Daoy (cell line): Measurements from ENCODE around the gene GPC5. TPM values are rescaled to one million over a fixed set of nuclear protein-coding genes. Genes with fewer than 3 reads are reported as not detected.

Experiments used
- DNase-seq: peaks from one replicate; pipeline ENCODE4 v3.0.0-alpha.2; 2015; ENCODE audit warnings: low read depth
- total RNA-seq: library from RNA; depleted of rRNA; stranded (reverse); fragments of >200 nt; shearing (Covaris generic); gene quantifications from 2 replicates; pipeline ENCODE4 v1.2.3, GENCODE V29; 2014

The GPC5 gene
- total RNA-seq, 1 experiment from 2014 or later, result 0.06 TPM

DNA sequence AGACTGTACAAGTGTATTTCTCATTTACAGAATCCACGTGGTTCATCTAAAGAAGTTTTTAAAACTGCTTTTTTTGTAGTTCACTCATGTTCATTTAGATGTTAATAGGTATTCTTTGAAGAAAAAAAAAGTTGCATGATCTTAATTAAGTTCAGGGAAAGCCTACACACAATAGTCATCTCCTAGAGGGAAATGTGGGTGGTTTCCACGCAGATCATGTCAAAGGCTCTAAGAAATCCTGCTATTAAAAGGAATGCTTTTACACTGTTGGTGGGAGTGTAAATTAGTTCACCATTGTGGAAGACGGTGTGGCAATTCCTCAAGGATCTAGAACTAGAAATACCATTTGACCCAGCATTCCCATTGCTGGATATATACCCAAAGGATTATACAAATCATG, 312.3 kb downstream of the GPC5 start:
- DNase-seq, result no peak

DNA sequence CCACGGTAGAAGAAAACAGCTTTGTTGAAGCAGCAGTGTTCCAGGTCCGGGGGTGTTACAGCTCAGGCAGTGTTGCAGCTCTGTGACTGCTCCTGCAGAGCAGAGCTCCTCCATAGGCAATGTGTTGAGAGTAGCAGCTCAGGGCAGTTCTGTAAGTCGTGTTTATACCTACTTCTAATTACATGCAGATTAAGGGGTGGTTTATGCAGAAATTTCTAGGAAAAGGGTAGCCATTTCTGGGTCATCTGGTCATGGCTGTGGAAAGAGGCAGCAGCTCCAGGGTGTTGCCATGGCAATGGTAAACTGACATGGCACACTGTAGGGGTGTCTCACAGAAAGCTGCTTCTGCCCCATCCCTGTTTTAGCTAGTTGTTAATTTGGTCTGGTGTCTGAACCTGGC, 316.4 kb downstream of the GPC5 start:
- no peak for DNase-seq

DNA sequence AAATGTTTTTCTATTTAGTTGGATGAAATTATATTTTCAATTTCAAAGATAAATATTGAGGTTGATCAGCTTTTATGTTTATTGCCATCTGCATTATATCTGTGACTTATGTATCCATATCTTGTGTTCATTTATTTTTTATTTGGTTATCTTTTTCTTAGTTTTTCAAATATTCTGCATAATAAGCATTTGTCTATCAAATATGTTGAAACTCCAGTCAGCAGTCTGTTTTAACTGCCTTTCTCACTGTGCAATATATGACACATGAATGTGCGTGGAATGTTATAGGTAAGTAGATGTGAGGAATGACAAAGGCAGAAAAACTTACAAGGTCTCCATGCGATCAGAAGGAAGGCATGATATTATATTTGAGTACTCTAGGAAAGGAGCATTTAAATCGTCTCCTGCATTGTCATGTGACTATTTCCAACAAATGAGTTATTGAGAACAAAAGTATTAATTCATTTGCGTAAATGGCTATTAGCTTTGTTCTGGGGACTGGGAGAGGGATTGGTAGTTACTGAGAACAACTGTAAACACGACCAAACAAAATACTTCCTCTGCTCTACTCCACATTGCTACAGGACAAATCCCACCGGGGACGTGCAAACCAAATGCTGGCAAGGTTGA, 318.1 kb downstream of the GPC5 start:
- DNase-seq, result no peak

DNA sequence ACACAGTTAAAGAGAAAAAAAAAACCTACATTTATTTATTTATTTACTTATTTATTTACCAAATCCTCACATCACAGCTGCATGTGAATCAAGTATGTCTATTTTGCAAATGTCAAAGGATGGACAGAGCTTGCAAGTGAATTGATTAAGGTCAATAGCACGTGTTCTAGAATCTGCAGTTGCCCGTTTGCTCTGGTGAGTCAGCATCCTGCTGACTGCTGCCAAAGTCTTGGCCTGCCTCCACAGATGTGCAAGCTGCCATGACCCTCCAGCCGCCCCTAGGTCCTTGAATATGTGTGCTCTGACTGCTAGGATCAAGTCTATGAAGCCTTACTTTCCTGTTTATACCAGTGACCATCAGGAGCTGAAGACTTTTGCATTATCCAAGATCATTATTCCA, 320.6 kb downstream of the GPC5 start:
- no peak for DNase-seq

DNA sequence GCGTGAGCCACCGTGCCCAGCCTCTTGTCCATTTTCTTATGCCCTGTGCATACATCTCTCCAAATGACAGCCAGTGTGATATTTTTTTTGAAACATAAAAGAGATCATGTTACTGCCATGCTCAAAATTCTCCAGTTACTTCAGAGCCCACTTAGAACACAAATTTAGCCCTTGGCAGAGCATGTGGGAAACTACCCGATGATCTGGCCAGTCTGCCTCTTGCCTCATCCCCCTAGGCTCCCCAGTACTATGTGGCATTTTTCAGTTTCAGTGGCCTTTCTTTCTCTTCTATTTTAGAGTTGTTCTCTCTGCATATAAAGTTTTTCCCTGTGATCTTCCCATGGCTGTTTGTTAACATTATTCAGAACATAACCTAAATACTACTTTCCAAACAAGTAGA, 323.0 kb downstream of the GPC5 start:
- DNase-seq, result no peak

DNA sequence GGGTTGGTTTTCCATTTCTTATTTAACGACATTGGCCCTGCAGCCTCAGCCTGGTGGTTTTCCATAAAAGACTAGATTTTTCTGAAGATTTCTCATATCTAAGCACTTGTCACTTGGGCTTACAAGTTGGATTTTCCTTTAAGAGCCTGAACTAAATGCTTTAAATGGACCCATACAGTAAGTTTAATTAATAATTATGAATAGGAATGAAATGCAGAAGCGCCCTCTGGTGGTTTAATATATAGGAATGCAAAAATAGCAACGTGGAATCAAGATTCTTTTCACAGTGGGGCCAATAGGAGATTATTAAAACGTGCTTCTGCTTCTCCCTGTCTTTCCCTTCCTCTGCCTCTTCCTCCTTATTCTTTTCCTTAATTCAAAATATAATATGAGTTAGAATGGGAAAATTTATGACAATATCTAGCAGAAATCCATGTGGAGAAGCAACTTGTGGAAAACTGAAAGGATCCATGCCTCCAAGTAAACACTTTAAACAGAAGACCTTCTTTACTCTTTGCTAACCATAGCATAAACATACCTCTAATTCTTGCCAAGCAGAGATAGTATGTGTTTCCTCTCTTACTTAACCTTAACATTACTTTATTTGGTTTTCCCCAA, 324.0 kb downstream of the GPC5 start:
- no peak for DNase-seq

DNA sequence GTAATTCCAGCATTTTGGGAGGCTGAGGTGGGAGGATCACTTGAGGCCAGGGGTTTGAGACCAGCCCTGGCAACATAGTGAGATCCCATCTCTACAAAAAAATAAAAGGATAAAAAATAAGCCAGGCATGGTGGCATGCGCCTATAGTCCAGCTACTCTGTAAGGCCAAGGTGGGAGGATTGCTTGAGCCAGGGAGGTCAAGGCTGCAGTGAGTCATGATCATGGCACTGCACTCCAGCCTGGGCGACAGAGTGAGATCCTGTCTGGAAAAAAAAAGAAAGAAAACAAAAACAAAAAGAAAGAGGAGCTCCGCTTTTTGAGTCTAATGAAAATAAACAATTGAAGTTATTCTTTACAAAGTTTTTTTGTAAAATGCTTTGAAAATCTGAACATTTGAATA, 326.2 kb downstream of the GPC5 start:
- DNase-seq, result no peak

DNA sequence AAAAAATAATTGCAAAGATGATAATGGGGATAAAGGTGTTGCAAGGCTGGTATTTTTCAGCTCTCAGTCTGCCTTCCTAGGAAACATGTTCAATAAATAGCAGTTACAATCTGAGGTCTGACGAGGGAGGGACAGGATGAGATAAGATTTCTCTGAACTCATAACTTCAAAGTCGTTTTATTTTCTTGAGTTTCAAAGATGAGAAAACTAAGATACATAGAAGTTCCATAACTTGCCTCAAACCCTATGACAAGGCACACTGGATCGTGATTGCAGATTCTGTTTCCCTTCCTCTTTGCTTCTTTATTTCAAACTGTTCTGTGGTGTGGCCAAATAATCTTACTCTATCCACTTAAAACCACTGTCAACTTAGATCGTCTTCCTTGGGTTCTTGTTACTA, 327.2 kb downstream of the GPC5 start:
- no peak for DNase-seq

DNA sequence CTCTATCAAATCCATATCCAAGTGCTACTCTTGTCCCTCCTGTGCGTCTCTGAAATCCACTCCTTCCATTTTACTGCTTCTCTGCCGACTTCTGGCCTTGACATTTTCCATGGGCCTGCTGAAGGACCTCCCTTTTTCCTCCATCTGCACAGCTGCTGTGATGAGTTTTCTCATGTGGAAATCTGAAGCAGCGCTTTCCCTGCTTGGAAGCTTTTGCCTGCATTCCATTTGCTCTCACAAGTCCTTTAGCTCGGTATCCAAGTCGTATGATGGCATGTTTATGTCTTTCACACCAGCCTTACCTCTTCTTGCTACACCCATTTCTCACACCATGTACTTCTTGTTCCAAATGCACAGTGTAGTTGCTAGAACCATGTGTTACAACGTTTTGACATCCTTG, 328.2 kb downstream of the GPC5 start:
- no peak for DNase-seq

DNA sequence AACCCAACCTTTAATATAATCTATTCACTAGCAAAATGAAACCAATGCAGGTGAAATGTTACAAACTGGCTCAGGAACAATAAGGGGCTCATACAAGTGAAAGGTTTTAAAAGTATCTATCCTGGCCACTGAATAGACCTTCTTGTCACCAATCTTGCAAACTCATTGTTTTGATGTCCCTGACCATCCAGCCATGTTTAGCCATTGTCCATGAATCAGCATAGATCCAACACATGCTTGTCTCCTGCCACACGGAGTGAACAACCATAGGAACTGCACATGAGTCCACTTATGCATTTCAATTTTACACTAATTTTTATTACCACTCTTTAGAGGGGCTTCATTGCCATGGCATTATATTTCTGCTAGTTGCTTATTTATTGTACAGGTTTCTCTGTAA, 331.4 kb downstream of the GPC5 start:
- no peak for DNase-seq

DNA sequence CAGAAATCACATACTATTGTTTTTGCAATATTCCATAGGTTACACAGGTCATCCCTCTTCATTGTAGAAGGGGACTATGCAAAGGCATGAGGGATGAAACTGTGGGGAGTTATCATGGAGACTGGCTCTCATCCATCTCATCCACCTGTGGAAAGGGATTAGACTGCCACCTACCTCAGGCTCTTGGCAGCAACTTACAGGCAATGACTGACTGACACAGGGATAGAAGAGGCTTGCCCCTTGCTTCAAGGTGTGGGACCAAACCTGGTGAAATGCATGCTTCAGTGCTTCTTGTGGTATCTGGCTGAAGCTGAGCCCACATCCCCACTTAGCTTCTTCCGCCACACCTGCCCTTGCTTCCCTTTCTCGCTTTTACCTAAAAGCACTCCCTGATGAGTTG, 341.3 kb downstream of the GPC5 start:
- no peak for DNase-seq

DNA sequence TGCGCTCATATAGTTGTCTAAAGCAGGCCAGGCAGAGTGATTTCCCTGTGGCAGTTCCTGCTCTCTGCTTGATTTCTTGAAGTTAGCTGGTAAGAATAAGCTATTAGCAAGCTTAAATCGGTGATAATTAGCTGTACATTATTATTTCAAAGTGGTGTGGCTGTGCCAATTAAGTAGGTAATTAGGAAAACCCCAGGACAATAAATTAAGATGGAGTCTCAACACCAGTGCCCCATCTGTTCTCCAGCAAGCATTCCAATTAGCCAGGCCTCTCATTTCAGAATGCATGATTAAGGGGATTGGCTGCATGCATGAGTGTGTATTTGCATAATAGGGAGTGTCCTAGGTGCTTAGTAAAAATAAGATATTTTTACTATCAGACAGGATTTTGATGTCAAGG, 342.3 kb downstream of the GPC5 start:
- no peak for DNase-seq

DNA sequence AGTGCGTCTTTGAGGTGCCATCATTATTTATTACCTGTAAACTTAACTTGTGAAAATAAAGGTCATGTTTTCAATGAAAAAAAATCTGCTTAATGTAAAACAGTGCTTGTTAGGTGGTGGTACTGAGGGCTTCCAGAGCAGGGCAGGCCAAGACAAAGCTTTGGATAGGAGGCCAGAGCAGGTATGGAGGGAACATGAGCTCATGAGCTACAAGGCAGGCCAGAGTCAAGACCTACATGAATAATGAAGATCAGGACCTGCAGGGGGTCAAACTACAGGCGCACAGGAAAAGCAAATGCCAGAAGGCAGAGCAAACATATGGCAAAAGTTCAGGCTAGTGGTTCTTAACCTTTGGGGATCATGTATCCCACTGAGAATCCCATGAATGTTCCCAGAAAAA, 343.5 kb downstream of the GPC5 start:
- no peak for DNase-seq

DNA sequence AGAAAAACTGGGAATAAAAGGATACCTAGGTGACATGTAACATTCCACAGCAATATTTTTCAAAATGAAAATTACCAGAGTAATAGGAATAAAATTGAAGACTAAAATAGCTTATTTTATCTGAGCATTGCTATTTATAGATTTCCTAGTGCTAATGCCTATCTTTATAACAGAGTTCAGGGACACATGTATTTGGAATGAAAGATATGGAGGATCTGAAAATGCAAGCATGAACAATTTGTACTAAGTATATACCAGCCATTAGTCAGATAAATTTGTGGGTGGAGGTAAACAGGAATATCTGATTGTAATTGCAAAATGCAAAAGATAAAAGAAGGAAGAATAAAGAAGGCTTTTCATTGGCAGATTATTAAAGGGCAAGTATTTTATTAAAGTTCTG, 345.9 kb downstream of the GPC5 start:
- DNase-seq, result no peak

DNA sequence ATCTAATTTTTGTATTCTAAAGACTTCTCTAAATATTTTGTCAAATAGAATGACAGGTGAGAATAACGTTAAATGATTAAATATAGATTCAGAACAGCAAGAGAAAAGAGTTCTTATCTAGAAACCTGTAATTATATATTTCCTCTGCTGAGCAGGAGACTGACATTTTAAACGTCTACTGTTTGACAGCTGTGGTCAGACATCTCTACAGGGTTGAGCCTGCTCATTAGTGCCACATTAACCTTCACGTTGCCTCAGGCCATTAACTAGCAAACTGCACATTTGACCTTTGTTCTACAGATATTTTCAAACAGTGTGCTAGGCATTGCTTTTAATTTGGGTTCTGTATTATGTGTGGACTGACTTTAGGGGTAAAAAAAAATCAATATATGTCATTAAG, 347.5 kb downstream of the GPC5 start:
- no peak for DNase-seq

DNA sequence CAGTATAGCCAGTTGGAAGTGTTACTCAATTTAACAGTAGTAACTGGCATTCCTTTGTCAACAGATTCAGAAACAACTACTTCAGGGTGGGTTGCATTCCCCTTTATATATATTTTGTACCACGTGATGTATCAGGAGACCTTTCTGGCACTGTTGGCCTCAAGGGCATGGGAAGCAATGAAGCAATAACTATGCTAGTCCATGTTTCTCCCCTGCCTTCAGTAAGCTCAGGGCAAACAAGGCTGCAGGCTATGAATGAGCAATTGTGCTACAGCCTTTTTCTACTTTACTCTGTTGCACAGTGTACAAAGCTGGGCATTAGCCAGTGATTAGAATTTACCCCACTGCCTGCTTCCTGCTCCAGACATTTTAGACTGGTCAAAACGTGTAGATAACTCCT, 348.8 kb downstream of the GPC5 start:
- DNase-seq, result no peak

DNA sequence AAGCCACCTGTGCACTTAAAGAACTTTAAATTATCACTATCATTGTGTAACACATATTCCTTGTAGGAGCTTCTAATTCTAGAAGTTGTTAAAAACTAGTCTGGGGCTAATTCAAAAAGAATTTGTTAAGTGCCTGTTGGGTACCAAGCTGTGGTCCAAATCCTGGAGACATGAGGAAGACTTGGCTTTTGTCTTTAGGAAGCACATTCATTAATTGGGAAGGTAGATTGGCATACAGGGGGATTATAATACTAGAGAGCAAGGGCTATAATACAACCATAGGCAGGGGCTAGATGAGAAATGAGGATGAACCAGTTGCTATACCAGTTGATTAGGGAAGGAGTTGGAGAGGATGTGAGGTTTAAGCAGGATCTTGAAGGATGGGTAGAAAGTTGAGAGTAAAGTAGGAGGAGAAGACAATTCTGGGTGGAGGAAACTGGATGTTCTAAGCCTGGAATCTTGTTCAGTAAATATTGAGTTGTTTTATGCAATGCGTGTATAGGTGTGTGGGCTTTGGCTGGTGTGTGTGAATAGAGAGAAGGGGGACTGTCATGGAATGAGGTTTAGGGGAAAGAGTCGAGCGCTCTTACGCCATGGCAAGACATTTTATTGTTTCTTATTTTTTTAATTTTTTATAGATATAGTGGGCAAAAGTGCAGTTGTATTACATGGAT, 350.1 kb downstream of the GPC5 start:
- DNase-seq, result no peak

DNA sequence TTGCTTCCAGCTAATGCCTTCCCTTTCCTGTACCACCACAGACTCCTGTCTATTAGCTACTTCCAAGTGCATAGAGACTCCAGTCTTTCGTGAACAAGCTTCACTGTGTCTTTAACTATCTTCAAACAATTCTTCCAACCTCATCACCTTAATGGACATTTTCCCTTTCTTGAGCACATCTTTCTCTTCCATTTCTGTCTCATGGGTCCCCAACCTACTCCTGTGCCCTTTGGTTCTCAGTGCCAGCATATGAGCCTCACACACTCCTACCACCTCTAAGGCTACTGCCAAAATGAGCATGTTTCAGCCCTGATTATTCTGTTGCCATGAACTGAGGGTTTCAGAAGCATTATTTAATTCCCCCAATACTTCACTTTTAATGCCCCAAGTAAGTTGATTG, 360.3 kb downstream of the GPC5 start:
- no peak for DNase-seq

DNA sequence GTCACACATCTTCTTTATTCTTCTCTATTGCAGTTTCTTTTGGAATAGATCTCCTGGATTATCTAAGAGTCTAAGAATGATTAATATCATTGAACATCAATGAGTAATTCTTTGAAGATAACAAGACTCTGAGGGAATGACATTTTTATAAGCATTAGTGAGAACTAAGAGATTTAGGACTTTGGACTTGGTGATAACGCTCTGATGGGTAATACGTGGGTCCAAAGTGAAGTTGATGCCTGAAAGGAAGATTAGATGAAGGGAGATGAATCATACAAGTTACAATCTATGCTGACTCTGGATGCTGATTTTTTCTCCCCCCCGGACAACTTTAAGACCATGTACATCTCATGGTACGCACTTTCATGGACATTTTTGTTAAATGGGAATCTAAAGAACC, 364.5 kb downstream of the GPC5 start:
- DNase-seq, result no peak

DNA sequence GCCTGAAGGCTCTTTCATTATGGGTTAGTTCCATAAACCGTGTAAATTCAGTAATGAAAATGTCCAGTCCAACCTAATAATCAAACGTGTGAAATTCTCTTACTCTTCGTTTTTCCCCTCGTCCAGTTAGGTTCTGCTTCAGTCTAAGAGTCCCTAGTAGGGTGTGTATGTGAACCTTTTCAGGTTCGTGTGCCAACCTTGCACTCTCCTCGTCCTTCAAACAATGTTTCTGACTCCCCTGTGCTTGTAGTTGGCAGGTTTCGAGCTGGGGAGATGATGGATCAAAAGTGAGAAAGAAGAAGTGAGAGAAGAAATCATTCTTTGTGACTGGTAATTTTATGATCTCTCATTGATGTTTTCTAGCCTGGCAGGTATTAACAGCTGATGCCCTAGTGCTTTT, 366.1 kb downstream of the GPC5 start:
- no peak for DNase-seq

DNA sequence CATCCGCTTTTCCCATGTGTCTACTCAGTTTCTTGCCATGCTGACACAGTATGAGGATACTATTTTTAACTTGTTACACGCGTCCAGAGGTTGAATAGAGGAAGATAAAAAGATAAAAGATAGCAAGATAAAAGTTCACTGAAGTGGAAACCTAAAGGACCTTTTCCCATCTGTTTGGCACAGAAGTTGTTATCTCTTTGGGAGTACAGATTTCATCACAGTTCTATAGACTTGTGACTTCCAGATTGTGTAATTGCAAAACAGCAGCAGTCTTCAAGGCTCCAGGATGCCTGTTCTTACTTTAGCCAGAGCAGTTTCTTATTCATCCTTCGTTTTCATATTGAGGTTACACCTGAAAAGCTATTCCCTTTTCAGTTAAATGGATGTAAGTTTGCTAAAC, 369.2 kb downstream of the GPC5 start:
- DNase-seq, result no peak

DNA sequence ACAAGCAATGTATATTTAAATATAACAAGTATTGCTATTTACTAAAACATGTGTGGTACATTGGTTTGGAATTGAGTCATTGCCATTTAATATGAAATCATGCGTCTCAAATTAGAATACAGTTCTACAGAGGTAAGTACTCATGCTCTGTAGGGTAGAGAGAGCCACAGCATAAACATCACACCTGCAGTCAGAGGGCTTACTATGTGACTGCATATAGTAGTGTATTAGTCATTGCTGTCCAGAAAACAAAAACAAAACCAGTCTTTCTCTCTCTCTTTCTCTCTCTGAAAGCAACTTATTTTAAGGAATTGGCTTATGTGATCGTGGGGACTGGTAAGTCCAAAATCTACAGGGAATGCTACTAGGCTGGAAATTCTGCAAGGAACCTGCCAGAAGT, 370.3 kb downstream of the GPC5 start:
- no peak for DNase-seq

DNA sequence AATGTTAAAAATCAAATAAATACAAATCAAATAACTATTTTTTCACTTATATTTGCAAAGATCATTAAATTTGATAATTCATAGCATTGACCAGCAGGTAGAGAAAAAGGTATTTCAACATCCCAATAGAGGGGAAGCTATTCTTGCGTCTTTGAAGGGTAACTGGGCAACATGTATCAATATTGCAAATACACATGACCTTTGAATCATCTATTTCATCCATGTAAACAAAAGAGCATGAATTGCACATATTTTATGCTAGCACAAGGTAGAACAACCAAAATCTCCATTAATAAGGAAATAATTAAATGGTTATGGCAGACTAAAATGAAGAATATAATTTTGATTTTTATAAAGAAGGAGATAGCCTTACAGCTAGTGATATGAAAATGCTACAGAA, 372.8 kb downstream of the GPC5 start:
- DNase-seq, result no peak
